B cell (primary cell): ENCODE measurements around the gene RNGTT. TPM values are rescaled to one million over a fixed set of nuclear protein-coding genes. Genes with fewer than 3 reads are reported as not detected.

ENCODE experiments used
- ATAC-seq: fragments of 200-7000 bp; cut with Tn5 transposase; one replicate; pipeline ENCODE4 v1.10.0; 2021; ENCODE audit warnings: low read depth, mild to moderate bottlenecking, moderate number of reproducible peaks, moderate library complexity
- CTCF ChIA-PET: fragments of 350-600 bp; sonication (Branson Sonifier 250); formaldehyde crosslinking; loops from one replicate; lab custom pipeline; 2021; ENCODE audit warnings: antibody characterized with exemption, inconsistent platforms; lab: Charles Lee
- POLR2A ChIA-PET: fragments of 350-600 bp; sonication (Branson Sonifier 250); formaldehyde crosslinking; loops from one replicate; lab custom pipeline; 2021; ENCODE audit warnings: antibody characterized with exemption; lab: Charles Lee
- DNase-seq: peaks from one replicate; pipeline ENCODE4 v3.0.0; 2013
- H2AFZ ChIP-seq: 2 replicates; pipeline ENCODE4 v1.6.1; 2012; ENCODE audit warnings: mild to moderate bottlenecking, low read depth, low read length; ENCODE audit not compliant: insufficient read depth, poor library complexity, severe bottlenecking
- H3K27ac ChIP-seq, 2 donors: 1 replicate in 1 of 2; 2 replicates in 1 of 2; pipeline ENCODE4 v1.5.1; 2012 to 2013; ENCODE audit warnings: low read length in 2 of 2, mild to moderate bottlenecking in 2 of 2, moderate library complexity in 1 of 2
- H3K27me3 ChIP-seq, 4 experiments: fragments of 200-600 bp in 1 of 4; sonication (generic) in 1 of 4; replicated peaks in 1 of 4; 1 replicate in 2 of 4; 2 replicates in 2 of 4; pipeline versions ENCODE4 v1.6.1 to v1.7.0; 2013 to 2016; ENCODE audit warnings: low read length in 3 of 4, mild to moderate bottlenecking in 2 of 4, mixed read lengths in 1 of 4, moderate library complexity in 1 of 4; ENCODE audit not compliant: insufficient read depth in 4 of 4, control insufficient read depth in 3 of 4; ENCODE audit errors: control extremely low read depth in 1 of 4
- H3K36me3 ChIP-seq, 2 experiments: replicated peaks in 1 of 2; 1 replicate in 1 of 2; 2 replicates in 1 of 2; pipeline versions ENCODE4 v1.6.1 to v1.7.1; 2013; ENCODE audit warnings: low read length in 1 of 2; ENCODE audit not compliant: insufficient read depth in 2 of 2, control insufficient read depth in 1 of 2; ENCODE audit errors: control extremely low read depth in 1 of 2, extremely low read depth in 1 of 2
- H3K4me1 ChIP-seq, 2 donors: fragments of 200-600 bp in 1 of 2; sonication (generic) in 1 of 2; 1 replicate in 1 of 2; 2 replicates in 1 of 2; pipeline versions ENCODE4 v1.5.1 to v1.6.1; 2013 to 2017; ENCODE audit warnings: low read length in 2 of 2; ENCODE audit not compliant: control insufficient read depth in 2 of 2, insufficient read depth in 2 of 2
- H3K4me2 ChIP-seq: replicated peaks from 2 replicates; pipeline ENCODE3; 2012; ENCODE audit warnings: mild to moderate bottlenecking, low read depth, low read length; ENCODE audit not compliant: poor library complexity, severe bottlenecking
- H3K4me3 ChIP-seq, 5 experiments: fragments of 200-600 bp in 1 of 5; sonication (generic) in 1 of 5; 1 replicate in 3 of 5; 2 replicates in 2 of 5; pipeline versions ENCODE4 v1.5.1 to v1.7.0; 2011 to 2016; ENCODE audit warnings: low read length in 4 of 5, mild to moderate bottlenecking in 4 of 5, low read depth in 2 of 5, control low read depth in 1 of 5, moderate library complexity in 1 of 5; ENCODE audit not compliant: insufficient read depth in 1 of 5; ENCODE audit errors: control extremely low read depth in 1 of 5, extremely low read depth in 1 of 5
- H3K79me2 ChIP-seq: fragments of 200-600 bp; sonication (generic); one replicate; pipeline ENCODE4 v1.6.0; 2016; ENCODE audit warnings: low read length; ENCODE audit not compliant: control insufficient read depth, insufficient read depth
- H3K9ac ChIP-seq: fragments of 200-600 bp; sonication (generic); 2 replicates; pipeline ENCODE4 v1.6.1; 2017; ENCODE audit warnings: mild to moderate bottlenecking, low read length, moderate library complexity
- H3K9me3 ChIP-seq, 3 donors: one replicate each; pipeline versions ENCODE4 v1.6.1 to v1.7.1; 2013; ENCODE audit warnings: low read length in 2 of 3; ENCODE audit not compliant: control insufficient read depth in 2 of 3, insufficient read depth in 1 of 3; ENCODE audit errors: control extremely low read depth in 1 of 3
- H4K20me1 ChIP-seq: 2 replicates; pipeline ENCODE4 v1.6.0; 2012; ENCODE audit warnings: mild to moderate bottlenecking, low read length; ENCODE audit not compliant: insufficient read depth, control insufficient read depth, poor library complexity, severe bottlenecking
- H3K27ac Mint-ChIP-seq: one replicate; pipeline ENCODE4 v1.8.0; 2021; ENCODE audit warnings: mixed read lengths
- H3K27me3 Mint-ChIP-seq: one replicate; pipeline ENCODE4 v1.8.0; 2021; ENCODE audit warnings: mixed read lengths
- H3K4me1 Mint-ChIP-seq: one replicate; pipeline ENCODE4 v1.8.0; 2021; ENCODE audit warnings: mixed read lengths
- H3K4me3 Mint-ChIP-seq: one replicate; pipeline ENCODE4 v1.8.0; 2021; ENCODE audit warnings: mixed read lengths
- H3K9me3 Mint-ChIP-seq: one replicate; pipeline ENCODE4 v1.8.0; 2022; ENCODE audit warnings: mixed read lengths; ENCODE audit not compliant: insufficient read depth
- EZH2 ChIP-seq: IDR thresholded peaks from 2 replicates; pipeline ENCODE4 v1.6.1; 2012; ENCODE audit warnings: borderline replicate concordance, low read depth, mild to moderate bottlenecking, moderate library complexity, low read length; ENCODE audit not compliant: insufficient read depth, poor library complexity, severe bottlenecking
- WGBS: methylation state at CpG from one replicate; pipeline ENCODE4 v1.1.5; 2013; ENCODE audit warnings: missing lambda C conversion rate; ENCODE audit not compliant: insufficient coverage; 5-methylcytosine and 5-hydroxymethylcytosine counted together
- intact Hi-C: fragments of 100-400 bp; cut with micrococcal nuclease; formaldehyde crosslinking; loops from one replicate; pipeline ENCODE4 v1.10.0; 2022
- polyA plus RNA-seq: library from polyadenylated mRNA; depleted of rRNA; stranded (reverse); fragments of >200 nt; gene quantifications from 2 replicates; pipeline ENCODE4 v1.2.3, GENCODE V29; 2012
- total RNA-seq, 2 donors: library from RNA; stranded (reverse); fragments of 120-200 nt in 1 of 2; gene quantifications; 1 replicate in 1 of 2; 2 replicates in 1 of 2; pipeline versions ENCODE4 v1.2.3 to v1.2.4, GENCODE V29; 2013 to 2022
- TF ChIP-seq, protein P1 (sequence below): fragments of 200-600 bp; IDR thresholded peaks from one replicate; pipeline ENCODE4 v1.8.0; 2022; ENCODE audit warnings: antibody characterized with exemption, mild to moderate bottlenecking

The RNGTT gene
- total and polyA plus RNA-seq, 2 donors (not counting 1 experiment from before 2014, with no cell fraction given) = 10.8 to 29.1 TPM

DNA sequence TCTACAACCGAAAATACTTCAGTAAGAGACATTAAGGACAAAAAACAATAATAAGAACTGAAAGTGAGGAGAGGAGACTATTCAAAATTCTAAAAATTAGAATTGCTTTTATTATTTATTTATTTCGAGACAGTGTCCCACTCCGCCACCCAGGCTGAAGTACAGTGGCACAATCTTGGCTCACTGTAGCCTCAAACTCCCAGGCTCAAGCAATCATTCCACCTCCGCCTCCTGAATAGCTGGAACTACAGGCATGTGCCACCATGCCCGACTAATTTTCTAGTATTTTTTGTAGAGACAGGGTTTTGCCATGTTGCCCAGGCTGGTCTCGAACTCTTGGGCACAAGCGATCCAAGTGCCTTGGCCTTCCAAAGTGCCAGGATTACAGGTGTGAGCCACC, 123.1 kb downstream of the RNGTT start:
- Histone ChIP-seq H3K27ac (no peak overlapping the region), H3K4me1 (no peaks in the 10 kb centered on the region), H3K9me3 (peaks cover 2 to 8% (median 8%) of the 10 kb centered on the region in 3 donors), H3K4me3 (no peak overlapping the region), H4K20me1 (no peaks in the 10 kb centered on the region), H2AFZ (no peak overlapping the region), H3K9ac (no peak overlapping the region), H3K79me2 (no peaks in the 10 kb centered on the region), H3K27me3 (no peaks in the 10 kb centered on the region), H3K4me2 (no peak overlapping the region), H3K36me3 (peaks cover 3% of the 10 kb centered on the region in 2 experiments)
- CTCF ChIA-PET = no interaction called here
- ATAC-seq (no peak), DNase-seq (no peak)
- Mint-ChIP-seq H3K4me1 (no peaks in the 10 kb centered on the region), H3K27me3 (no peaks in the 10 kb centered on the region), H3K9me3 (no peaks in the 10 kb centered on the region), H3K4me3 (no peak overlapping the region), H3K27ac (no peak overlapping the region)
- WGBS = 100% methylated on average over 2 of the region's 7 CpGs
- TF ChIP-seq EZH2 = no peak
- TF ChIP-seq, protein P1, sequence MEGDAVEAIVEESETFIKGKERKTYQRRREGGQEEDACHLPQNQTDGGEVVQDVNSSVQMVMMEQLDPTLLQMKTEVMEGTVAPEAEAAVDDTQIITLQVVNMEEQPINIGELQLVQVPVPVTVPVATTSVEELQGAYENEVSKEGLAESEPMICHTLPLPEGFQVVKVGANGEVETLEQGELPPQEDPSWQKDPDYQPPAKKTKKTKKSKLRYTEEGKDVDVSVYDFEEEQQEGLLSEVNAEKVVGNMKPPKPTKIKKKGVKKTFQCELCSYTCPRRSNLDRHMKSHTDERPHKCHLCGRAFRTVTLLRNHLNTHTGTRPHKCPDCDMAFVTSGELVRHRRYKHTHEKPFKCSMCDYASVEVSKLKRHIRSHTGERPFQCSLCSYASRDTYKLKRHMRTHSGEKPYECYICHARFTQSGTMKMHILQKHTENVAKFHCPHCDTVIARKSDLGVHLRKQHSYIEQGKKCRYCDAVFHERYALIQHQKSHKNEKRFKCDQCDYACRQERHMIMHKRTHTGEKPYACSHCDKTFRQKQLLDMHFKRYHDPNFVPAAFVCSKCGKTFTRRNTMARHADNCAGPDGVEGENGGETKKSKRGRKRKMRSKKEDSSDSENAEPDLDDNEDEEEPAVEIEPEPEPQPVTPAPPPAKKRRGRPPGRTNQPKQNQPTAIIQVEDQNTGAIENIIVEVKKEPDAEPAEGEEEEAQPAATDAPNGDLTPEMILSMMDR = no peak
- POLR2A ChIA-PET = no interaction called here
- intact Hi-C loops = no loop called here

DNA sequence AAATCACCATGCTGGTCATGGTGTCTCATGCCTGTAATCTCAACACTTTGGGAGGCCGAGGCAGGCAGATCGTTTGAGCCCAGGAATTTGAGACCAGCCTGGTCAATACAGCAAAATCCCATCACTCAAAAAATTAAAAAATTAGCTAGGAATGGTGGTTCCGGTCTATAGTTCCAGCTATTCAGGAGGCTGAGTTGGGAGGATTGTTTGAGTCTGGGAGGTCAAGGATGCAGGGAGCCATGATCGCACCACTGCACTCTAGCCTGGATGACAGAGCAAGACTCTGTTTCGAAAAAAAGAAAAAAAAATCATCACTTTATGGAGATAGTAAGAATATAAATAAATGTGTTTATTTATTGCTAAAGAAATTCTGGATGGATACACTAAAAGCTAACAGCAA, 124.1 kb downstream of the RNGTT start:
- DNase-seq = no peak
- 100% methylated on average over 2 of the region's 5 CpGs for WGBS
- H4K20me1 ChIP-seq = no peaks in the 10 kb centered on the region
- H3K27ac Mint-ChIP-seq = no peak overlapping the region
- no peak overlapping the region for H3K4me2 ChIP-seq
- no peaks in the 10 kb centered on the region for H3K4me1 ChIP-seq
- ChIA-PET CTCF (no interaction called here), POLR2A (no interaction called here)
- no peak overlapping the region for H3K4me3 ChIP-seq
- H3K4me3 Mint-ChIP-seq = no peak overlapping the region
- no peaks in the 10 kb centered on the region for H3K27me3 Mint-ChIP-seq
- TF ChIP-seq, protein P1 = no peak
- TF ChIP-seq EZH2 = no peak
- no peak overlapping the region for H3K9ac ChIP-seq
- no peak overlapping the region for H2AFZ ChIP-seq
- intact Hi-C loops = no loop called here
- H3K9me3 Mint-ChIP-seq = peaks cover under 1% of the 10 kb centered on the region
- no peaks in the 10 kb centered on the region for H3K4me1 Mint-ChIP-seq
- no peak overlapping the region for H3K27ac ChIP-seq
- H3K36me3 ChIP-seq = peaks cover 3% of the 10 kb centered on the region in 2 experiments
- ATAC-seq = no peak
- H3K9me3 ChIP-seq = peaks cover 7 to 11% (median 8%) of the 10 kb centered on the region in 3 donors
- no peaks in the 10 kb centered on the region for H3K27me3 ChIP-seq
- no peaks in the 10 kb centered on the region for H3K79me2 ChIP-seq
